Myocyte (in vitro differentiated cells): Measurements from ENCODE around the gene TAX1BP1. TPM values are rescaled to one million over a fixed set of nuclear protein-coding genes. Genes with fewer than 3 reads are reported as not detected.

Source experiments
- DNase-seq: peaks from one replicate; pipeline ENCODE4 v3.0.0-alpha.2; 2012; ENCODE audit warnings: low read depth
- total RNA-seq: library from RNA; depleted of rRNA; stranded (reverse); fragments of >200 nt; gene quantifications from 2 replicates; pipeline ENCODE4 v1.2.3, GENCODE V29; 2014

TAX1BP1 gene
- total RNA-seq, 1 donor from 2014 or later = 185 TPM

- DNase-seq = no peak
Observed at GRCh38 chr7:27875832-27876231, 135.9 kb downstream of the TAX1BP1 start.

- DNase-seq = no peak
Observed at GRCh38 chr7:27876756-27877155, 136.8 kb downstream of the TAX1BP1 start.

Other genes with a start within 250 kb of the TAX1BP1 start
- 90.2 and 92.0 TPM in 2 replicates for gene HIBADH, start 77.3 kb upstream of the TAX1BP1 start, total RNA-seq